Panc1 (cell line): Measurements from ENCODE around the gene MRPL54.

Source experiments
- CTCF ChIP-seq: fragments of 450-650 bp; IDR thresholded peaks from 2 replicates; pipeline ENCODE4 v1.5.1; 2017; ENCODE audit warnings: mild to moderate bottlenecking
- POLR2AphosphoS5 ChIP-seq: IDR thresholded peaks from 2 replicates; pipeline ENCODE4 v1.6.1; 2012; ENCODE audit warnings: mild to moderate bottlenecking, low read depth, low read length, moderate library complexity
- SIN3A ChIP-seq: IDR thresholded peaks from 2 replicates; pipeline ENCODE4 v1.6.1; 2012; ENCODE audit warnings: low read depth, mild to moderate bottlenecking, low read length, moderate library complexity, borderline replicate concordance; ENCODE audit not compliant: insufficient read depth
- TCF7L2 ChIP-seq: IDR thresholded peaks from 2 replicates; pipeline ENCODE4 v1.6.1; 2011; ENCODE audit warnings: mild to moderate bottlenecking, low read depth, low read length, inconsistent platforms
- TF ChIP-seq, protein P1 (sequence below), 2 experiments: IDR thresholded peaks; 2 replicates each; pipeline ENCODE4 v1.6.1; 2011 to 2012; ENCODE audit warnings: low read depth in 2 of 2, control low read depth in 1 of 2, low read length in 1 of 2, mild to moderate bottlenecking in 1 of 2, moderate library complexity in 1 of 2; ENCODE audit not compliant: insufficient read depth in 1 of 2

- TF ChIP-seq CTCF = no peak
- TF ChIP-seq, protein P1, sequence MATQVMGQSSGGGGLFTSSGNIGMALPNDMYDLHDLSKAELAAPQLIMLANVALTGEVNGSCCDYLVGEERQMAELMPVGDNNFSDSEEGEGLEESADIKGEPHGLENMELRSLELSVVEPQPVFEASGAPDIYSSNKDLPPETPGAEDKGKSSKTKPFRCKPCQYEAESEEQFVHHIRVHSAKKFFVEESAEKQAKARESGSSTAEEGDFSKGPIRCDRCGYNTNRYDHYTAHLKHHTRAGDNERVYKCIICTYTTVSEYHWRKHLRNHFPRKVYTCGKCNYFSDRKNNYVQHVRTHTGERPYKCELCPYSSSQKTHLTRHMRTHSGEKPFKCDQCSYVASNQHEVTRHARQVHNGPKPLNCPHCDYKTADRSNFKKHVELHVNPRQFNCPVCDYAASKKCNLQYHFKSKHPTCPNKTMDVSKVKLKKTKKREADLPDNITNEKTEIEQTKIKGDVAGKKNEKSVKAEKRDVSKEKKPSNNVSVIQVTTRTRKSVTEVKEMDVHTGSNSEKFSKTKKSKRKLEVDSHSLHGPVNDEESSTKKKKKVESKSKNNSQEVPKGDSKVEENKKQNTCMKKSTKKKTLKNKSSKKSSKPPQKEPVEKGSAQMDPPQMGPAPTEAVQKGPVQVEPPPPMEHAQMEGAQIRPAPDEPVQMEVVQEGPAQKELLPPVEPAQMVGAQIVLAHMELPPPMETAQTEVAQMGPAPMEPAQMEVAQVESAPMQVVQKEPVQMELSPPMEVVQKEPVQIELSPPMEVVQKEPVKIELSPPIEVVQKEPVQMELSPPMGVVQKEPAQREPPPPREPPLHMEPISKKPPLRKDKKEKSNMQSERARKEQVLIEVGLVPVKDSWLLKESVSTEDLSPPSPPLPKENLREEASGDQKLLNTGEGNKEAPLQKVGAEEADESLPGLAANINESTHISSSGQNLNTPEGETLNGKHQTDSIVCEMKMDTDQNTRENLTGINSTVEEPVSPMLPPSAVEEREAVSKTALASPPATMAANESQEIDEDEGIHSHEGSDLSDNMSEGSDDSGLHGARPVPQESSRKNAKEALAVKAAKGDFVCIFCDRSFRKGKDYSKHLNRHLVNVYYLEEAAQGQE (IDR thresholded peaks at IDR 0.05; ENCODE audit: insufficient read depth in 1 of 2, low read depth in 2 of 2, low read length in 1 of 2) = no peak
- TF ChIP-seq POLR2AphosphoS5 = no peak
- TF ChIP-seq SIN3A = no peak
- TF ChIP-seq TCF7L2 = no peak
Observed at GRCh38 chr19:3740431-3740830, 22.1 kb upstream of the MRPL54 start.
